HFF-Myc (cell line): ENCODE measurements around the gene COG5.

Experiments used
- DNase-seq: peaks from one replicate; pipeline ENCODE4 v3.0.0-alpha.2; 2011; ENCODE audit warnings: low read depth; ENCODE audit errors: extremely low read depth
- H3K4me3 ChIP-seq: replicated peaks from 2 replicates; pipeline ENCODE4 v1.5.1; 2011; ENCODE audit warnings: low read depth, mild to moderate bottlenecking, control low read depth, low read length
- TF ChIP-seq, protein P1 (sequence below): IDR thresholded peaks from 2 replicates; pipeline ENCODE4 v1.5.1; 2012; ENCODE audit warnings: mild to moderate bottlenecking, low read depth, low read length, control low read depth; ENCODE audit errors: missing control alignments

Gene COG5

DNA sequence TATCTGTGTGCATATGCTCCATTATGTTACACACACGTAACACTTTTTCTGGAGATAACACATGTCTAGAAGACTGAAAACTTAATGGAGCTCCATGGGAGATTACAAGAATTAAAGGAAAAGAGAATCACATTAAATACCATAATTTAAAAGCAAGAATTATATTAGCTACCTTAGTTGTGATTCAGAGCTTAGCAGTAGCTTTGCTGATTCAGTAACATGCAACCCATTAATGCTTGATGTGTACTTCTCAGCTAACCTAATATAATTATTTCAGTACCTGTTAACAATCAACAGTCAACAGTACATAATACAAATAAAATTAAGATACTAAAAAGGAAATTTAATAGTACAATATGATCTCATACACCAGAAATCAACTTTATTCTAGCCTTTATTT lies 167.6 kb downstream of the COG5 start:
- no peak overlapping the region for H3K4me3 ChIP-seq
- TF ChIP-seq, protein P1, sequence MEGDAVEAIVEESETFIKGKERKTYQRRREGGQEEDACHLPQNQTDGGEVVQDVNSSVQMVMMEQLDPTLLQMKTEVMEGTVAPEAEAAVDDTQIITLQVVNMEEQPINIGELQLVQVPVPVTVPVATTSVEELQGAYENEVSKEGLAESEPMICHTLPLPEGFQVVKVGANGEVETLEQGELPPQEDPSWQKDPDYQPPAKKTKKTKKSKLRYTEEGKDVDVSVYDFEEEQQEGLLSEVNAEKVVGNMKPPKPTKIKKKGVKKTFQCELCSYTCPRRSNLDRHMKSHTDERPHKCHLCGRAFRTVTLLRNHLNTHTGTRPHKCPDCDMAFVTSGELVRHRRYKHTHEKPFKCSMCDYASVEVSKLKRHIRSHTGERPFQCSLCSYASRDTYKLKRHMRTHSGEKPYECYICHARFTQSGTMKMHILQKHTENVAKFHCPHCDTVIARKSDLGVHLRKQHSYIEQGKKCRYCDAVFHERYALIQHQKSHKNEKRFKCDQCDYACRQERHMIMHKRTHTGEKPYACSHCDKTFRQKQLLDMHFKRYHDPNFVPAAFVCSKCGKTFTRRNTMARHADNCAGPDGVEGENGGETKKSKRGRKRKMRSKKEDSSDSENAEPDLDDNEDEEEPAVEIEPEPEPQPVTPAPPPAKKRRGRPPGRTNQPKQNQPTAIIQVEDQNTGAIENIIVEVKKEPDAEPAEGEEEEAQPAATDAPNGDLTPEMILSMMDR: no peak
- DNase-seq: no peak

DNA sequence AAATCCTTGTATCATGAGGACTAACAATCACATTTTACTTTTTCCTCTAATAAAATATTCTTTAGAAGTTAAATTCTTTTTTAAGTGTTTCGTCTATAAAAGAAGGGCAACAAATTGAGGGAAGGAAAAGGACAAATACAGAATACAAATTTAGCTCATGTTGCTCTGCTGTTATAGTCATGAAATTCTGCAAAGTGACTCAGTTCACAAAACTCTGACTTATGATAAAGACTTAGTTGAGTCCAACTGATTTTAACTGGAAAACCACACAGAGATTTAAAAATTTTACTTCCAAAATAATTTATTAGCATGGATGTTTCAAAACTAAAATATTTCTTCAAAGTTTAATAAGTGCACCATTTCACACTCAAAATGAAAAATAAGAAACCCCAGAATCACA lies 168.9 kb downstream of the COG5 start:
- TF ChIP-seq, protein P1: no peak
- no peak overlapping the region for H3K4me3 ChIP-seq
- DNase-seq: no peak

- TF ChIP-seq, protein P1: no peak
- no peak overlapping the region for H3K4me3 ChIP-seq
- no peak for DNase-seq
These were observed 169.4 kb downstream of the COG5 start for GRCh38 chr7:107394276-107394675.

DNA sequence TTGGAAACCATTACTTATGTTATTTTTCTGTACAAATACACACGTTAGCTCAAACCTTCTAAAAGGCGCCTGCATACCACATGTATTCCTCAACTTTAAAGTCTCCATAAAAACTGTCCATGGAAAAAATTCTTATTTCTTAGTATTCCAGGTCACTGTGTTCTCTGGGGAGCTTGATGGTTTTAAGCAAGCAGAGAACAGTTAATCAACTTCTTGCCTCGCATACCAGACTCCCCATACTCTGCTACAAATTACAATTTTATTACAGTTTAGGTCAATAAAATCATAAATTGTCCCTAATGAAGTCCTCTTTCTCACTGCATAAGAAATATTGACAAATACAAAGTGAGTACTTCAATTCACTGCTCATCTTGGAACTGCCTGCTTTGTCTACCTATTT lies 170.9 kb downstream of the COG5 start:
- TF ChIP-seq, protein P1: no peak
- no peak for DNase-seq
- no peak overlapping the region for H3K4me3 ChIP-seq

DNA sequence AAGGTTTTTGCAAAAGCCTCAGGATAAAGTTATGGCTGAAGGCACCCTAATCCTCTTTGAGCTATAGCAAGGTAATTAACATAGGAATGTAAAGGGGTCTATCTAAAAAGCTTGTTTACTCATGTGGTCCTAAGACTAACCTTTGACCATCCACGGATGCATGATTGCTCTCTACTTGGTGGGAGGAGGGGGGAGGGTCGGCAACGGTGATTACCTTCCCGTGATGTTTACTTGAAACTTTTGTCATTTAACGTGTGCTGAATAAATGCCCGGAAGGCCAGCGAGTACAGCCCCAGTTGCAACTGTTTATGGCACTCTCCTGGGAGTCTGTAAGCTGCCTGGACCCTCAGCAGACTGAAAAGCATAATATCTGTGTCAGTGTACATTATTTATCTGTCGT lies 172.8 kb downstream of the COG5 start:
- H3K4me3 ChIP-seq: no peak overlapping the region
- TF ChIP-seq, protein P1: no peak
- DNase-seq: no peak

DNA sequence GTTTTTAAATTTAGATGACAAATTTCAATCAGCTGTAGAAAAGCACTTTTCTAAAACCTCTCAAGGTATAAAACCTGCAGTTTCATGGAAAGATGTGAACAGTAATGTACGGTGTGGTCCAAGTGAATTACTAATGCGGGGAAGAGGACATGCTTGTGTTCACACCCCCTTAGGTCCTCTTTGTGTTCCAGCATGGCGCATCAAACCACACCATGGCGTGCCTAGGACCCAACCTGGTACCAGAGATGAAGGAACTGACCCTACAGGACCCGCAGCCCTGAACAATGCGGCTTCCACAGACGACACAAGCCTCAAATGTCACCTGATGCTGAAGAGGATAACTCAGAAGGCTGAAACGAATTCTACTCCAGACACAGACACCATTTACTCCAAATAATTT lies 175.1 kb downstream of the COG5 start:
- TF ChIP-seq, protein P1: no peak
- H3K4me3 ChIP-seq: no peak overlapping the region
- no peak for DNase-seq

DNA sequence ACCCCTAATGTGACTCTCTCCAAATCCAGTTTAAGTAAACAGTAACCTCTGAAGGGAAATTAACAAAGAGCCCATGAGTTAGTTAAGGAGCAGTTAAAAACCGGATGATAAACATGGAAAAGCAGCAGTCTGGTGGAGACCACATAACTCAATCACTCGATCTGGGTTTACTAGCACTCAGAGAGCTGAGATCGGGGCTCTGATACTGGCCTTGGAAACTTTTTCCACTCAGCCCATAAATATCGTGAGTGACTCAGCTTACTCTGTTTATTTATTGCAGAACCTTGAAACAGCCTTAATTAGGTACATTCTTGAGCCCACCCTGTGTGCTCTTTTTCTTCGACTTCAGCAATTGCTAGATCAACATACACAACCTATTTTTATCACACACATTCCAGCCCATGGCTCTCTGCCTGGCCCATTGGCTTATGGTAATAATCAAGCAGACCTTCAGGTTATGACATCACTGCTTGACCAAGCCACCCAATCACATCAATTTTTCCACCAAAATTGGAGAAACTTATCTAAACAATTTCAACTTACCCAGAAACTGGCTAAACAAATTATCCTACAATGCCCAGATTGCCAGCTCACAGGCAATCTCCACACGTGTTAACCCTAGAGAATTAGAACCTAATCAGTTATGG lies 176.0 kb downstream of the COG5 start:
- H3K4me3 ChIP-seq: no peak overlapping the region
- TF ChIP-seq, protein P1: no peak

More for the DNA sequence above, 176.0 kb downstream of the COG5 start:
- peak; percentile 87 for DNase-seq
